ENCODE measurements around the gene CNTNAP2. TPM values are rescaled to one million over a fixed set of nuclear protein-coding genes. Genes with fewer than 3 reads are reported as not detected.

Gene CNTNAP2
- total and polyA plus RNA-seq, 8 donors, result 0.09 to 1.1 (median 0.38) TPM

DNA sequence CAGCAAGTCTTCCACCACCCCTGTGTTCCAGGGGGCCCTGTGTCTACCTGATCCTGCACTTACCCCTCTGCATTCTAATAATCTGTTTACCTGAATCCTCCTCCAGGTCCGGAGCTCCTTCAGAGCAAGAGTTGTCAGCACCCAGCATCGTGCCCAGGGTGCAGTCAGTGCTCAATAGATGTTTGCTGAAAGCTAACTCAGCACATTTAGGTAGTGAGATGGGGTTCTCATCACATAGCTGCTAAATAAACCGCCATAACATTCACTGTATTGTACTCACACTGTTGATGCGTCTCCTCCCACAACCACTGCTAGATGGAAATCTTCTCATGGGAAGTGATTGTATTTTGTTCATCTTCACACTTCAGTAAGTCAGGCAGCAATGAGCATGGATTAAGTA, 2097.5 kb downstream of the CNTNAP2 start:
- intact Hi-C loops (cut with DNase I), result no loop called here
- 71 to 84% methylated on average over 4 of the region's 4 CpGs for WGBS, 2 donors
- TF ChIP-seq, protein P1, sequence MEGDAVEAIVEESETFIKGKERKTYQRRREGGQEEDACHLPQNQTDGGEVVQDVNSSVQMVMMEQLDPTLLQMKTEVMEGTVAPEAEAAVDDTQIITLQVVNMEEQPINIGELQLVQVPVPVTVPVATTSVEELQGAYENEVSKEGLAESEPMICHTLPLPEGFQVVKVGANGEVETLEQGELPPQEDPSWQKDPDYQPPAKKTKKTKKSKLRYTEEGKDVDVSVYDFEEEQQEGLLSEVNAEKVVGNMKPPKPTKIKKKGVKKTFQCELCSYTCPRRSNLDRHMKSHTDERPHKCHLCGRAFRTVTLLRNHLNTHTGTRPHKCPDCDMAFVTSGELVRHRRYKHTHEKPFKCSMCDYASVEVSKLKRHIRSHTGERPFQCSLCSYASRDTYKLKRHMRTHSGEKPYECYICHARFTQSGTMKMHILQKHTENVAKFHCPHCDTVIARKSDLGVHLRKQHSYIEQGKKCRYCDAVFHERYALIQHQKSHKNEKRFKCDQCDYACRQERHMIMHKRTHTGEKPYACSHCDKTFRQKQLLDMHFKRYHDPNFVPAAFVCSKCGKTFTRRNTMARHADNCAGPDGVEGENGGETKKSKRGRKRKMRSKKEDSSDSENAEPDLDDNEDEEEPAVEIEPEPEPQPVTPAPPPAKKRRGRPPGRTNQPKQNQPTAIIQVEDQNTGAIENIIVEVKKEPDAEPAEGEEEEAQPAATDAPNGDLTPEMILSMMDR (IDR thresholded peaks at IDR 0.05), result no peak
- FAIRE-seq (no peak), DNase-seq (no peak), ATAC-seq (no peak)
- Histone ChIP-seq H3K4me3 (no peak overlapping the region), H3K4me1 (peaks cover 0 to 8% (median 0%) of the 10 kb centered on the region in 3 donors), H3K27me3 (no peaks in the 10 kb centered on the region), H3K36me3 (no peaks in the 10 kb centered on the region), H3K27ac (no peak overlapping the region), H3K9me3 (no peaks in the 10 kb centered on the region)

DNA sequence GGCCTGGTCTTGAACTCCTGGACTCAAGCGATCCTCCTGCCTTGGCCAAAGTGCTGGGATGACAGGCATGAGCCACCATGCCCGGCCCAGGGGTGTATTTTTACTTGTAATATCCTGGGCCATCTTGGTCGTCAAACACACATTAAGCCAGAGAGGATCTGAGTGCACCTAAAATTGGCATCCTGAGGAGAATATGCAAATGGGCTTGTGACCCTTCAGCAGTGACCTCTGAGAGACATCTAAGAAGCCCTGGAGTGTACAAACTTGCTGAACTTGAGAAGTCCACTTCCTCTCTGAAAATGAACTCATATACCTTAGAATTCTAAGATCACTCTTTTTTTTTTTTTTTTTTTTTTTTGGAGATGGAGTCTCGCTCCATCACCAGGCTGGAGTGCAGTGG, 2102.0 kb downstream of the CNTNAP2 start:
- no peaks in the 10 kb centered on the region for H3K4me1 ChIP-seq

DNA sequence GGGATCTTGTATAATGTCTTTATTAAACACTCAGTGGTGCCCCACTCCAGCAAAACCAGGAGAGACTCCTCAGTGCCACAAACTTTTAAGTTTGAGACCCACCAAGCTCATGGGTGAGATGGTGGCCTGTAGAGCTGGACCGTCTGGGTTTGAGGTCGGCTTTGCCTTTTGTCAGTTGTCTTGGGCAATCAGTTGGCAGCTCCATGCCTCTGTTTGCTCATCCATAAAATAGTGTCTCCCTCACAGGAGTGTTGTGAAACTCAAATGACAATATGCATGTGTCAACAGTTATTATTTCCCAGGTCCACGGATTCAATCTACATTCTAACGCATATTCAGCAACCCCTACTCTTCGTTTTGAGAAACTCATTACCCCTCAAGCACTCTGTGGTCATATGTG, 2106.1 kb downstream of the CNTNAP2 start:
- TF ChIP-seq, protein P1 (IDR thresholded peaks at IDR 0.05), result no peak
- Histone ChIP-seq H3K4me1 (no peaks in the 10 kb centered on the region), H3K27ac (no peak overlapping the region), H3K27me3 (no peaks in the 10 kb centered on the region), H3K36me3 (no peaks in the 10 kb centered on the region), H3K9me3 (no peaks in the 10 kb centered on the region), H3K4me3 (no peak overlapping the region)
- WGBS, 2 donors, result 45 to 51% methylated on average over 5 of the region's 5 CpGs
- ATAC-seq (no peak), DNase-seq (no peak), FAIRE-seq (no peak)
- intact Hi-C loops (cut with DNase I), result no loop called here

More for the DNA sequence above, 2102.0 kb downstream of the CNTNAP2 start:
- DNase-seq (no peak), FAIRE-seq (no peak), ATAC-seq (no peak)
- intact Hi-C loops (cut with DNase I), result no loop called here
- no peaks in the 10 kb centered on the region for H3K9me3 ChIP-seq
- no peak overlapping the region for H3K27ac ChIP-seq
- no peak overlapping the region for H3K4me3 ChIP-seq
- WGBS, 2 donors, result 89 to 90% methylated on average over 4 of the region's 4 CpGs
- H3K36me3 ChIP-seq, result no peaks in the 10 kb centered on the region
- H3K27me3 ChIP-seq, result no peaks in the 10 kb centered on the region
- TF ChIP-seq, protein P1 (IDR thresholded peaks at IDR 0.05), result no peak

DNA sequence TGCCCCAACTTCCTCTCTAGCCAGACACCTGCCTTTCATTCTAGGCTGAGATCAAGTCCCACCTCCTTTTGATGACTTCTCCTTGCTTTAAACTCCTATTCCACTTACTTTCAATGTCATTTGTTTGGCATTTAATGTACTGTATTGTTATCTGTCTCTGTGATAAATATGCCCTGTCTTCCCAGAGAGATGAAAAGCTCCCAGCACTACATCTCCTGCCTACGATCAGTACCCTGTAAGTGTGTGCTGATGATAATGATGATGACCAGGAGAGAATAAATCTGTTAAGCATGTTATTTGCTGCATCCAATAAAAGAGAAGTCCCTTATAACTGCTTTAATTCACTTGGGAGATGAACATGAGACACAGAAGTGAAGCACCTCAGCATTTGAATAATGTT, 2106.6 kb downstream of the CNTNAP2 start:
- WGBS, 2 donors, result 82 to 86% methylated on average over 1 of the region's 1 CpG
- H3K27ac ChIP-seq, result no peak overlapping the region
- no peaks in the 10 kb centered on the region for H3K27me3 ChIP-seq
- ATAC-seq (no peak), FAIRE-seq (no peak), DNase-seq (no peak)
- H3K4me1 ChIP-seq, result no peaks in the 10 kb centered on the region
- H3K4me3 ChIP-seq, result no peak overlapping the region
- no peaks in the 10 kb centered on the region for H3K9me3 ChIP-seq
- TF ChIP-seq, protein P1 (IDR thresholded peaks at IDR 0.05), result no peak
- H3K36me3 ChIP-seq, result no peaks in the 10 kb centered on the region
- intact Hi-C loops (cut with DNase I), result no loop called here

DNA sequence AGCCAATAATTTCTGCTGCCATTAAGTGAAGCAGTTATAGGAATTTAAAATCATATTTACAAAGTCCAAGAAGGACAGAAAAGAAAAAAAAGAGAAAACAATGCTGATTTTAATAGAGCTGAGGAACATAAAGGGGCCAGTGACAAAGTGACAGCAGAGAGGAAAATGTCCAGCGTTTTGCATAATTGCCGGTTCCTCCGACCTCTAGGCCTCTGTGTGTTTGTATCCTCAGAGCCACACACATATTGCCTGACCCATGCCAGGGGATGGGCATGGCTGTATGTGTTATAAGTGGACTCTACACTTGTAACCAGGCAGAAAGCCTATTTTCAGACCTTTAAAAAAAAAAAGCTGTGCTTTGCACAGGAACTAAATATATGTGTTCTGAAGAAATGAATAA, 2107.1 kb downstream of the CNTNAP2 start:
- no peaks in the 10 kb centered on the region for H3K4me1 ChIP-seq
- no peak for ATAC-seq
- H3K36me3 ChIP-seq, result no peaks in the 10 kb centered on the region
- 82 to 85% methylated on average over 3 of the region's 3 CpGs for WGBS, 2 donors
- intact Hi-C loops (cut with DNase I), result no loop called here
- no peak for DNase-seq
- no peak for FAIRE-seq
- no peak overlapping the region for H3K27ac ChIP-seq
- TF ChIP-seq, protein P1 (IDR thresholded peaks at IDR 0.05), result no peak
- H3K4me3 ChIP-seq, result no peak overlapping the region
- H3K9me3 ChIP-seq, result no peaks in the 10 kb centered on the region
- H3K27me3 ChIP-seq, result no peaks in the 10 kb centered on the region
